PFSK-1 (cell line): ENCODE measurements around the gene QRICH2.

Experiments
- FOXP2 ChIP-seq: optimal IDR thresholded peaks from 2 replicates; pipeline ENCODE3; 2011; ENCODE audit warnings: borderline replicate concordance, control low read depth, inconsistent platforms; ENCODE audit not compliant: insufficient read depth; ENCODE audit errors: extremely low read length, extremely low read depth
- POLR2AphosphoS5 ChIP-seq: IDR thresholded peaks from 2 replicates; pipeline ENCODE4 v1.6.1; 2012; ENCODE audit warnings: low read depth, mild to moderate bottlenecking, control low read depth, low read length, moderate library complexity
- SIN3A ChIP-seq: IDR thresholded peaks from 2 replicates; pipeline ENCODE4 v1.6.1; 2012; ENCODE audit warnings: mild to moderate bottlenecking, low read length, moderate library complexity, borderline replicate concordance; ENCODE audit not compliant: insufficient read depth
- TAF1 ChIP-seq: IDR thresholded peaks from 2 replicates; pipeline ENCODE4 v1.6.1; 2012; ENCODE audit warnings: low read length, control low read depth, borderline replicate concordance; ENCODE audit not compliant: insufficient read depth
- TF ChIP-seq, protein P1 (sequence below), 2 experiments: IDR thresholded peaks; 2 replicates each; pipeline versions ENCODE4 v1.6.1 to v1.8.0; 2011 to 2012; ENCODE audit warnings: low read depth in 2 of 2, low read length in 2 of 2, control low read depth in 1 of 2, inconsistent platforms in 1 of 2, mild to moderate bottlenecking in 1 of 2, moderate library complexity in 1 of 2; ENCODE audit not compliant: insufficient read depth in 1 of 2

QRICH2 gene

DNA sequence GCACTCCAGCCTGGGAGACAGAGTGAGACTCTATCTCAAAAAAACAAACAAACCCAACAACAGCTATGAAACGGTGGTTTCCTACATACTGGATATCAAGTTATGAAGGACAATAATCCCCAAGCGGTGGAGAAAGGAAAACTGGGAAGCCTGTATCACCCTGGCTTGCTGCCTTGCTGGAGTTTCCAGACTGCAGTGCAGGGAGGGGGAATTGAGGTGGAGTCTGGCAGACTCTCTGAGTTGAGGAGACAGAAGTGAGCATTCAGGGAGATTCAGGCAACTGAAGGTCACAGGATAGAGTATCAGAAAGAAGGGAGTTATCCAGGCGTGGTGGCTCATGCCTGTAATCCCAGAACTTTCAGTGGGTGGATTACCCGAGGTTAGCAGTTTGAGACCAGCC, 11.9 kb downstream of the QRICH2 start:
- no peak for TF ChIP-seq POLR2AphosphoS5
- TF ChIP-seq FOXP2: no peak
- TF ChIP-seq, protein P1, sequence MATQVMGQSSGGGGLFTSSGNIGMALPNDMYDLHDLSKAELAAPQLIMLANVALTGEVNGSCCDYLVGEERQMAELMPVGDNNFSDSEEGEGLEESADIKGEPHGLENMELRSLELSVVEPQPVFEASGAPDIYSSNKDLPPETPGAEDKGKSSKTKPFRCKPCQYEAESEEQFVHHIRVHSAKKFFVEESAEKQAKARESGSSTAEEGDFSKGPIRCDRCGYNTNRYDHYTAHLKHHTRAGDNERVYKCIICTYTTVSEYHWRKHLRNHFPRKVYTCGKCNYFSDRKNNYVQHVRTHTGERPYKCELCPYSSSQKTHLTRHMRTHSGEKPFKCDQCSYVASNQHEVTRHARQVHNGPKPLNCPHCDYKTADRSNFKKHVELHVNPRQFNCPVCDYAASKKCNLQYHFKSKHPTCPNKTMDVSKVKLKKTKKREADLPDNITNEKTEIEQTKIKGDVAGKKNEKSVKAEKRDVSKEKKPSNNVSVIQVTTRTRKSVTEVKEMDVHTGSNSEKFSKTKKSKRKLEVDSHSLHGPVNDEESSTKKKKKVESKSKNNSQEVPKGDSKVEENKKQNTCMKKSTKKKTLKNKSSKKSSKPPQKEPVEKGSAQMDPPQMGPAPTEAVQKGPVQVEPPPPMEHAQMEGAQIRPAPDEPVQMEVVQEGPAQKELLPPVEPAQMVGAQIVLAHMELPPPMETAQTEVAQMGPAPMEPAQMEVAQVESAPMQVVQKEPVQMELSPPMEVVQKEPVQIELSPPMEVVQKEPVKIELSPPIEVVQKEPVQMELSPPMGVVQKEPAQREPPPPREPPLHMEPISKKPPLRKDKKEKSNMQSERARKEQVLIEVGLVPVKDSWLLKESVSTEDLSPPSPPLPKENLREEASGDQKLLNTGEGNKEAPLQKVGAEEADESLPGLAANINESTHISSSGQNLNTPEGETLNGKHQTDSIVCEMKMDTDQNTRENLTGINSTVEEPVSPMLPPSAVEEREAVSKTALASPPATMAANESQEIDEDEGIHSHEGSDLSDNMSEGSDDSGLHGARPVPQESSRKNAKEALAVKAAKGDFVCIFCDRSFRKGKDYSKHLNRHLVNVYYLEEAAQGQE (IDR thresholded peaks at IDR 0.05; ENCODE audit: insufficient read depth in 1 of 2, low read depth in 2 of 2, low read length in 2 of 2): no peak
- no peak for TF ChIP-seq SIN3A
- no peak for TF ChIP-seq TAF1

DNA sequence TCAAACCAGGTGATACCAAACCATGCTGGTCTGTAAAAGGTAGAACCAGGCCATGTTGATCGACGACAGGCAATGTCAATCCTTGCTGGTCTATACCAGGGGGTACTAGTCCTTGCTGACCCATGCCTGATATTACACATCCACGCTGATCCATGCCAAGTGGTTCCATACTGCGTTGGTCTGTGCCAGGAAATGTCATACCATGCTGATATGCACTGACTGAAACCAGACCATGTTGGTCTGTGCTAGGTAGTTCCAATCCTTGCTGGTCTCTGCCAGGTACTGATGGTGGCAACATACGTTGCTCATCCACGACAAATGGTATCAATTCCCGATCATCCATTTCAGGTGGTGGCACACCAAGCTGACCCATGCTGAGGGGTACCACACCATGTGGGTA, 15.0 kb downstream of the QRICH2 start:
- no peak for TF ChIP-seq POLR2AphosphoS5
- TF ChIP-seq, protein P1 (IDR thresholded peaks at IDR 0.05; ENCODE audit: insufficient read depth in 1 of 2, low read depth in 2 of 2, low read length in 2 of 2): no peak
- no peak for TF ChIP-seq SIN3A
- TF ChIP-seq FOXP2: no peak
- TF ChIP-seq TAF1: no peak

GRCh38 chr17:76292567-76292966, 15.5 kb downstream of the QRICH2 start:
- TF ChIP-seq TAF1 (no peak), POLR2AphosphoS5 (no peak), FOXP2 (no peak), SIN3A (no peak)
- TF ChIP-seq, protein P1 (IDR thresholded peaks at IDR 0.05; ENCODE audit: insufficient read depth in 1 of 2, low read depth in 2 of 2, low read length in 2 of 2): no peak

- no peak for TF ChIP-seq FOXP2
- no peak for TF ChIP-seq TAF1
- TF ChIP-seq, protein P1 (IDR thresholded peaks at IDR 0.05; ENCODE audit: insufficient read depth in 1 of 2, low read depth in 2 of 2, low read length in 2 of 2): no peak
- TF ChIP-seq SIN3A: no peak
- TF ChIP-seq POLR2AphosphoS5: no peak
Observed at GRCh38 chr17:76281573-76282371, 26.3 kb downstream of the QRICH2 start.

DNA sequence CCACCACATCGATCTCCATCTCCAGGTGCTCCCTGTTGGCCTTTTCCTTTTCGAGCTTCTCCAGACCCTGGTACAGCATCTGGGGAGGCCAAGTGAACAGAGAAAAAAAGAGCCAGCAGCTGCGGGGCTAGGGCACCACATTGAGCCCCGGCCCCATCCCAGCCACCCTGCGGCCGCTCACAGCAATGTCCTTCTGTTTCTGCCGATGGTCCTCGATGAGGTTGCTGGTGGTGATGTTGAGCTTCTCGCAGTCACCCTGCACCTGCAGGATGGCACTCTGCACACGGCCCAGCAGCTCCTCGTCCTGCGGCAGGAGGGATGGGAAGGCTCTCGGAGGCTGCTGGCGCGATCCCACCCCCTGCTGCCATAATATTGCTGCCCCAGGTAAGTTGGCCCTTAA, 27.4 kb downstream of the QRICH2 start:
- TF ChIP-seq, protein P1 (IDR thresholded peaks at IDR 0.05; ENCODE audit: insufficient read depth in 1 of 2, low read depth in 2 of 2, low read length in 2 of 2): no peak
- no peak for TF ChIP-seq POLR2AphosphoS5
- no peak for TF ChIP-seq TAF1
- TF ChIP-seq FOXP2: no peak
- TF ChIP-seq SIN3A: no peak
